LNCaP clone FGC (cell line): ENCODE measurements around the gene CDK5RAP2.
"Not testable (repeated sequence)": the region's sequence is repeated elsewhere in the genome, so short reads cannot be mapped to it uniquely, and the experiment has no call there.

ENCODE experiments used
- DNase-seq: peaks from one replicate; pipeline ENCODE4 v3.0.0-alpha.2; 2011; ENCODE audit warnings: low read depth
- H3K4me3 ChIP-seq: 2 replicates; pipeline ENCODE4 v1.5.1; 2011; ENCODE audit warnings: mild to moderate bottlenecking, low read depth, low read length, control low read depth
- TF ChIP-seq, protein P1 (sequence below): IDR thresholded peaks from 2 replicates; pipeline ENCODE4 v1.5.1; 2012; ENCODE audit warnings: mild to moderate bottlenecking; ENCODE audit not compliant: control insufficient read depth, insufficient read depth; ENCODE audit errors: extremely low read depth

CDK5RAP2 gene

DNA sequence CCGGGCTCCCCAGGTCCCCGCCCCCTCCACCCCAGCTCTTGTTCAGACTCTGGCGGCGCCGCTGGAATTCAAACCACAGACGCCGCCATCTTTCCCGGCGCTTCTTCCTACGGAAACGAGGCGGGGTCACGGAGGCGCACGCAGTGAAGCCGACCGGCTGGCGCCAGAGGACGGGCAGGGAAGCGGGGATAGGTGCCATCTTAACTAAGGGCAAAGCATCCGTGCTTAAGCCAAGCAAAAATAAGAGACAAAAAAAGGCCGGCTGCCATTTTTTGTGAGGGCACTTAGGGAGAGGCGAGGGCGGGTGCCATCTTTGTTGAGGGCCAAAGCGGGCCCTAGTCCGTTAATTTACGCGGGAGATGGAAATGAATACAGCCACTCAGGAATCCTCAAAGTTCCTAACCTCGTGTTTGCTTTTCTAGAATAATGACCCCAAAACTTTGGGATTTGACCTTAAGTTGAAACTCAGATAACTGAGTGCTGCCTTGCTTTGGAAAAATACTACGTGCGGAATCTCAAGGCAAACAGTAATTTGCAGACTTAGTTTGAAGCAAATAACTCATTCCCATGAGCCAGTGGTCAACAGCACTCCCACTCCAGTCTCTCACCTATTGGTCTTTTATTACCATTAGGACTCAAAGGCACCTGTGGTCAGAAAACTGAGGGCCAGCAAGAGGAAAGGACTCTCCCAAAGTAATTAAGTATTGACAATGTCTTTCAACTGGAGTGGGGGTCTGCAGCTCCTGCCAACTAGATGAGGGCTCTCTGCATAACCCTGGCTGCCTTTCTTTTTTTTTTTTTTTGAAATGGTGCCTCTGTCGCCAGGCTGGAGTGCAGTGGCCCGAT is at the start of gene CDK5RAP2:
Gene CDK5RAP2, minus strand, starts transcription at position 117 of the 846 bp plus-strand sequence. CDS start 189 bp downstream, outside the sequence.
- H3K4me3 ChIP-seq, result peak within 1 kb of the TSS; percentile 99
- DNase-seq, result peak; percentile 97
- TF ChIP-seq, protein P1, sequence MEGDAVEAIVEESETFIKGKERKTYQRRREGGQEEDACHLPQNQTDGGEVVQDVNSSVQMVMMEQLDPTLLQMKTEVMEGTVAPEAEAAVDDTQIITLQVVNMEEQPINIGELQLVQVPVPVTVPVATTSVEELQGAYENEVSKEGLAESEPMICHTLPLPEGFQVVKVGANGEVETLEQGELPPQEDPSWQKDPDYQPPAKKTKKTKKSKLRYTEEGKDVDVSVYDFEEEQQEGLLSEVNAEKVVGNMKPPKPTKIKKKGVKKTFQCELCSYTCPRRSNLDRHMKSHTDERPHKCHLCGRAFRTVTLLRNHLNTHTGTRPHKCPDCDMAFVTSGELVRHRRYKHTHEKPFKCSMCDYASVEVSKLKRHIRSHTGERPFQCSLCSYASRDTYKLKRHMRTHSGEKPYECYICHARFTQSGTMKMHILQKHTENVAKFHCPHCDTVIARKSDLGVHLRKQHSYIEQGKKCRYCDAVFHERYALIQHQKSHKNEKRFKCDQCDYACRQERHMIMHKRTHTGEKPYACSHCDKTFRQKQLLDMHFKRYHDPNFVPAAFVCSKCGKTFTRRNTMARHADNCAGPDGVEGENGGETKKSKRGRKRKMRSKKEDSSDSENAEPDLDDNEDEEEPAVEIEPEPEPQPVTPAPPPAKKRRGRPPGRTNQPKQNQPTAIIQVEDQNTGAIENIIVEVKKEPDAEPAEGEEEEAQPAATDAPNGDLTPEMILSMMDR, result no peak

DNA sequence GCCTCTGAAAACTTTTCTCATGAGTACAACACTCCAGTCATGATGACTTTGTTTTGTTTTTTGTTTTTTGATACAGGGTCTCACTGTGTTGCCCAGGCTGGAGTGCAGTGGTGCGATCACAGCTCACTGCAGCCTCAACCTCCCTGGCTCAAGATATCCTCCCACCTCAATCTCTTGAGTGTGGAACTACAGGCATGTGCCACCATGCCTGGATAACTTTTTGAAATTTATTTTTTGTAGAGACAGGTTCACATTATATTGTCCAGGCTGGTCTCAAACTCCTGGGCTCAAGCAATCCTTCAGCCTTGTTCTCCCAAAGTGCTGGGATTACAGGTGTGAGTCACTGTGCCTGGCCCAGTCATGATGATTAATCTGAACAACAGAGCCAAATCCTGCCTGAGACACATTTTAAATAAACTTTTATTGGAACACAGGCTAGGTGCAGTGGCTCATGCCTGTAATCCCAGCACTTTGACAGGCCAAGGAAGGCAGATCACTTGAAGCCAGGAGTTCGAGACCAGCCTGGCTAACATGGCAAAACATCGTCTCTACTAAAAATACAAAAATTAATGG is 49.0 kb upstream of the CDK5RAP2 start:
- H3K4me3 ChIP-seq, result not testable (repeated sequence)
- DNase-seq, result peak; percentile 47

DNA sequence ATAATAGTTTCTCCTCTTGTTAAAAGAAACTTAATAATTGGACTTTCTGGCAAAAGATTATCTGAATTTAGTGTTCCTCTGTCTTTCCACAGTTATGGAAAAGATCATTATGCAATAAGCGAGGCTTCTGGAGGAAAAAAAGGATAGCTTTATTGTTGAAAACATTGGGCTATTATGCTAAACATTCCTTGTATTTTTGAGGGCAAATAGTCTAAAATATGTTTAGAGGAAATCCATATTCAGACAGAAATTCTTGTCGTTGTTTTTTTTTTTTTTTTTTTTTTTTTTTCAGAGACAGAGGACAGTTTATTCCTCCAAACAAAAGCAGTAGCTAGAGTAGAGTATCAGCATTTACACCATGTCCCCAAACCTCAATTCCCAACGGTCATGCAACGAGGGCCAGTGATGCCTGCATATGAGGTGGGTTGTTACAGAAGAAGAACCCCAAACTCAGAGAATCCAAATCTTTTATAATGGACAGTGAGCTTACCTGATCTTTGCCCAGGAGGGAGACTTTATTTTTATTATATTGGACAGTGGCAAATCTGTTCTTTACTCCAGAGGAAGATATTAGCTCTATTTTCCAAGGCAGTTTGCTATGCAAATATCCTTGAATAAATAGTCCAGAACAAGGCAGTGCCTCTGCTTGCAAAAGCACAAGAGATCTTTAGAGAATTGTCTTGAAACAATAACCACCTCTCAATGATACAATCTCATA is 48.4 kb upstream of the CDK5RAP2 start:
- peak; percentile 88 for DNase-seq
- H3K4me3 ChIP-seq, result peak overlapping the region; percentile 33
- TF ChIP-seq, protein P1, result no peak

DNA sequence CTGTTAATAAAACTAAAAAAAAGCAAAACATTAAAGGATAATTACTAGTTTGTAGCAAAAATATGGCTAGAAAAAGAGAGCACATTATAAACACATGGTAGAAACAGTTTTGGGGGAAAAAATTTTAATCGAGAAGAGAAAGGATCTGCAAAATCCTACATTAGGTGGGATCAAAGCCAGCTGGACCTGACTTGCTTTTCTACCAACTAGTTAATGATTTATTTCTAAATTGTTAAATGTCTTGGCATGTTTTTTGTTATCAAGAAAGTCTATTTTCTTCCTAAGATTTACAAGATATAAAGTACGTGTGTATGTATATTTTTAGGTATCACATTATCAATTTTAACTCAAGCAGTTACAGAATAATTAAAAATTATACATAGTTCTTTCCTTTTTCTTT is 47.1 kb upstream of the CDK5RAP2 start:
- DNase-seq, result no peak
- TF ChIP-seq, protein P1, result no peak
- H3K4me3 ChIP-seq, result no peak overlapping the region

DNA sequence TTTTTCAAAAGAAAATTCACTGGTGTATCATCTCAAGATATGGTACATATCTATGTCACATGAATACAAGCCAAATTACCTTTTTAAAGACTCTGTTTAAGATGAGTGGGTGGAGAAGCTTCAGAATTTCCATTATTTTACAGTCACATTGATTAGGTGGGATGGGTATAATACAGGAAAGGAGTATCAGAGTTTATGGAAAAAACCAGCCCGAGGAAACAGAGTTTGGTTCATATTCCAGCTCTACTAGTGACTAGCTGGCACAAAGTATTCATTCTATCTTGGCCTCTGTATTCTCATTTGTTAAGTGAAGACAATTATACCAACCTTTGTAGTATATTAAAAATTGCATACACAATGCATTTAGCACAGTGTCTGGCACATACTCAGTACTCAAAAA is 46.5 kb upstream of the CDK5RAP2 start:
- no peak for DNase-seq
- no peak overlapping the region for H3K4me3 ChIP-seq
- TF ChIP-seq, protein P1, result no peak

DNA sequence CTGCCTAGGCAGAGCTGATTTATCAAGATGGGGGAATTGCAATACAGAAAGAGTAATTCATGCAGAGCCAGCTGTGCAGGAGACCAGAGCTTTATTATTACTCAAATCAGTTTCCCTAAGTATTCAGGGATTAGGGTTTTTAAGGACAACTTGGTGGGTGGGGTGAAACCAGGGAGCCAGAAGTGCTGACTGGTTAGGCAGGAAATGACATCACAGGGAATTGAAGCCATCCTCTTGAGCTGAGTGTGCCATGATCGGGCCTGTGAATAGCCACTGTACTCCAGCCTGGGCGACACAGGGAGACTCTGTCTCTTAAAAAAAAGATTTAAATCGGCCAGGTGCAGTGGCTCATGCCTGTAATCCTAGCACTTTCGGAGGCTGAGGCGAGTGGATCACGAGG is 45.3 kb upstream of the CDK5RAP2 start:
- DNase-seq, result no peak

More for the DNA sequence above, 45.3 kb upstream of the CDK5RAP2 start:
- TF ChIP-seq, protein P1, result no peak
- no peak overlapping the region for H3K4me3 ChIP-seq
